ENCODE data around the gene HTRA3. TPM values are rescaled to one million over a fixed set of nuclear protein-coding genes. Genes with fewer than 3 reads are reported as not detected.

HTRA3 gene
- total RNA-seq, 1 donor from 2014 or later: 1.6 TPM

DNA sequence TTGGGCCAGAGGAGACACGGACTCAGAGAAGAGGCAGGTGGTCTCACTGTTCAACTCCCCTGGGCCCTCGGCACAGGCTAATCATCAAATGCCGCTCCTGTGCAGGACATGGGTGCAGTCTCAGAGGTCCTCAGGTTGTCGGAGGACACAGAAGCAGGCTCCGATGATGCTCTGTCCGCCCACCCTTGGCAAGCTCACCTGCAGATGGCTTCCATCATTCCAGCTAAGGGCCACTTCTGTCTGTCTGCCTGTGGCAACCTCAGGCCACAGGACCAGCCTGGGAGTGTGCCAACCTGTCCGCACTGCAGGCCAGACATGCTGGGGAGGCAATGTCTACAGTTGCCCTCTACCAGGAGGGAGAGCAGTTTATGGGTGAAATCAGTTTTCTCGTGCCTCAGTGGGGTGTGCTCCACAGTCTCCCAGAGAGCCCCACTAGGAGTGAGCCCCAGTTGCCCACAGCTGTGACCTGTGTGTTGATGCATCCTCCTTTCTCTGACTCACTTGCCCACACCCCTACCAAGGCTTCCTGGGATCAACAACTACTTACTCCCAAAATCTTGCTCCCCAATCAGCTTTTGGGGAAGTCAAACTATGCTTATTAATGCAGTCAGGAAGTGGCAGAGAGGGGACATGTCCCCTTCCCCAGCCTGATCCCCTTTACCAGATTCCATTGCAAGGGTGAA is 55.9 kb downstream of the HTRA3 start:
- H3K79me2 ChIP-seq (ENCODE audit: low read depth): no peaks in the 10 kb centered on the region
- TF ChIP-seq EZH2phosphoT487 (IDR thresholded peaks at IDR 0.05): no peak
- TF ChIP-seq, protein P1, sequence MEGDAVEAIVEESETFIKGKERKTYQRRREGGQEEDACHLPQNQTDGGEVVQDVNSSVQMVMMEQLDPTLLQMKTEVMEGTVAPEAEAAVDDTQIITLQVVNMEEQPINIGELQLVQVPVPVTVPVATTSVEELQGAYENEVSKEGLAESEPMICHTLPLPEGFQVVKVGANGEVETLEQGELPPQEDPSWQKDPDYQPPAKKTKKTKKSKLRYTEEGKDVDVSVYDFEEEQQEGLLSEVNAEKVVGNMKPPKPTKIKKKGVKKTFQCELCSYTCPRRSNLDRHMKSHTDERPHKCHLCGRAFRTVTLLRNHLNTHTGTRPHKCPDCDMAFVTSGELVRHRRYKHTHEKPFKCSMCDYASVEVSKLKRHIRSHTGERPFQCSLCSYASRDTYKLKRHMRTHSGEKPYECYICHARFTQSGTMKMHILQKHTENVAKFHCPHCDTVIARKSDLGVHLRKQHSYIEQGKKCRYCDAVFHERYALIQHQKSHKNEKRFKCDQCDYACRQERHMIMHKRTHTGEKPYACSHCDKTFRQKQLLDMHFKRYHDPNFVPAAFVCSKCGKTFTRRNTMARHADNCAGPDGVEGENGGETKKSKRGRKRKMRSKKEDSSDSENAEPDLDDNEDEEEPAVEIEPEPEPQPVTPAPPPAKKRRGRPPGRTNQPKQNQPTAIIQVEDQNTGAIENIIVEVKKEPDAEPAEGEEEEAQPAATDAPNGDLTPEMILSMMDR (IDR thresholded peaks at IDR 0.05): no peak
- no peaks in the 10 kb centered on the region for H4K20me1 ChIP-seq (ENCODE audit: low read depth)
- no peak overlapping the region for H3K27ac Mint-ChIP-seq
- no peaks in the 10 kb centered on the region for H3K9me3 ChIP-seq (ENCODE audit: low read depth)
- H3K36me3 Mint-ChIP-seq: no peaks in the 10 kb centered on the region
- H3K27me3 Mint-ChIP-seq (ENCODE audit: insufficient read depth, low read depth): no peaks in the 10 kb centered on the region
- H3K27me3 ChIP-seq: no peaks in the 10 kb centered on the region
- DNase-seq (ENCODE audit: low spot score): no peak
- H3K27ac ChIP-seq: no peak overlapping the region
- H3K9ac ChIP-seq: no peak overlapping the region
- H3K4me3 ChIP-seq: no peak overlapping the region
- H3K36me3 ChIP-seq: no peaks in the 10 kb centered on the region
- H2AFZ ChIP-seq (replicated peaks): no peak overlapping the region
- no peak overlapping the region for H3K4me2 ChIP-seq
- H3K4me1 Mint-ChIP-seq: no peaks in the 10 kb centered on the region
- no peaks in the 10 kb centered on the region for H3F3A ChIP-seq (ENCODE audit: low read depth)
- peaks cover 23% of the 10 kb centered on the region for H3K9me3 Mint-ChIP-seq
- H3K4me1 ChIP-seq: no peaks in the 10 kb centered on the region
- H3K4me3 Mint-ChIP-seq: no peak overlapping the region

DNA sequence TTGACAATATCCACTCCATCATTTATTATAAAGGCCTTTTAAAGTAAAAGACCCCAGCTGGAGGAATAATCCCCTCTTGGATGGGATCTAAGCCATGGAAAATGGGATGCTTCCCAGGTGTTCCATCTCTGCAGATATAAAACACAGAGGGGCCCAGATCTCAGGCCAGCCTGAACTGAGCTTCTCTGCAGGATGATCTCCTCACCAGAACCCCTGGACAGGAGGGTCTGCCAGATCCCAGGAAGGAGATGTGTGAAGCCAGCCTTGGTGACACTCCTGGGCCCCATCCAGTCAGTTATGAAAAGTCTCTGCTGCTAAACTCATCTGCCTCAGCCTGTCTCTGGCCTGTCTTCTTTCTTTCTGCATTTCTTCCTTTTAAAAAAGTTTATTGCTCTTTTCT is 56.7 kb downstream of the HTRA3 start:
- peaks cover 23% of the 10 kb centered on the region for H3K9me3 Mint-ChIP-seq
- H3K27ac ChIP-seq: no peak overlapping the region
- no peaks in the 10 kb centered on the region for H4K20me1 ChIP-seq (ENCODE audit: low read depth)
- DNase-seq (ENCODE audit: low spot score): no peak
- H3K79me2 ChIP-seq (ENCODE audit: low read depth): no peaks in the 10 kb centered on the region
- H3K27me3 ChIP-seq: no peaks in the 10 kb centered on the region
- H3K36me3 Mint-ChIP-seq: no peaks in the 10 kb centered on the region
- no peaks in the 10 kb centered on the region for H3K27me3 Mint-ChIP-seq (ENCODE audit: insufficient read depth, low read depth)
- no peak overlapping the region for H2AFZ ChIP-seq (replicated peaks)
- no peak overlapping the region for H3K27ac Mint-ChIP-seq
- H3K4me3 Mint-ChIP-seq: no peak overlapping the region
- no peaks in the 10 kb centered on the region for H3F3A ChIP-seq (ENCODE audit: low read depth)
- no peak overlapping the region for H3K9ac ChIP-seq
- TF ChIP-seq, protein P1 (IDR thresholded peaks at IDR 0.05): no peak
- no peak for TF ChIP-seq EZH2 (IDR thresholded peaks at IDR 0.05)
- no peak for TF ChIP-seq EZH2phosphoT487 (IDR thresholded peaks at IDR 0.05)
- no peaks in the 10 kb centered on the region for H3K4me1 ChIP-seq
- H3K4me3 ChIP-seq: no peak overlapping the region
- H3K9me3 ChIP-seq (ENCODE audit: low read depth): no peaks in the 10 kb centered on the region
- no peak overlapping the region for H3K4me2 ChIP-seq
- H3K4me1 Mint-ChIP-seq: no peaks in the 10 kb centered on the region
- no peaks in the 10 kb centered on the region for H3K36me3 ChIP-seq

DNA sequence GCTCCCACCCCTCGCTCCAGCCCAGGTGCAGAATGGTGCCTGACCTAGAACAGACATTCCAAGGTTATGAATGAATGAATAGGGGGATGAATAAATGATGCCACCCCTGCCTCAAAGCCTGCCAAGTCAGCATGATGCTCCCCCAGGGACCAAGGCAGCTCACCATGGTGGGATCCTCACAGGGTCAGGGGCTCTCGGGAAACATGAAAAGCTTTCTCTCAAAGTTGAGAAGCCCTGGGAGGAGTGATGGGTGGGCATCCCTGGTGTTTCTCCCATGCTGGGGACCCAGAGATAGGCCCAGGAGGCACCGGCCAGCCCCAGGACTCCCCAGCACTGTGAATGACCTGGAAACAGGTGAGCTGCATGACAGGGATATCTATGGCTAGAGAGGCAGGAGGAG is 58.9 kb downstream of the HTRA3 start:
- H4K20me1 ChIP-seq (ENCODE audit: low read depth): no peaks in the 10 kb centered on the region
- H3K4me2 ChIP-seq: no peak overlapping the region
- no peak overlapping the region for H3K4me3 ChIP-seq
- no peaks in the 10 kb centered on the region for H3K36me3 Mint-ChIP-seq
- TF ChIP-seq, protein P1 (IDR thresholded peaks at IDR 0.05): no peak
- no peak for TF ChIP-seq EZH2phosphoT487 (IDR thresholded peaks at IDR 0.05)
- TF ChIP-seq EZH2 (IDR thresholded peaks at IDR 0.05): no peak
- H3K4me1 Mint-ChIP-seq: no peaks in the 10 kb centered on the region
- no peaks in the 10 kb centered on the region for H3K36me3 ChIP-seq
- no peak overlapping the region for H3K4me3 Mint-ChIP-seq
- H3K27ac ChIP-seq: no peak overlapping the region
- no peaks in the 10 kb centered on the region for H3K4me1 ChIP-seq
- no peaks in the 10 kb centered on the region for H3K27me3 ChIP-seq
- H3K9me3 ChIP-seq (ENCODE audit: low read depth): no peaks in the 10 kb centered on the region
- no peak overlapping the region for H2AFZ ChIP-seq (replicated peaks)
- H3K9me3 Mint-ChIP-seq: peaks cover 20% of the 10 kb centered on the region
- H3K79me2 ChIP-seq (ENCODE audit: low read depth): no peaks in the 10 kb centered on the region
- H3K9ac ChIP-seq: no peak overlapping the region
- no peaks in the 10 kb centered on the region for H3F3A ChIP-seq (ENCODE audit: low read depth)
- peaks cover 4% of the 10 kb centered on the region for H3K27me3 Mint-ChIP-seq (ENCODE audit: insufficient read depth, low read depth)
- no peak for DNase-seq (ENCODE audit: low spot score)
- H3K27ac Mint-ChIP-seq: no peak overlapping the region

All from neural progenitor cell (in vitro differentiated cells).